K562 treated with DMSO at 1 percent for 4 hours (cell line): Measurements from ENCODE around the gene TRIM54. TPM values are rescaled to one million over a fixed set of nuclear protein-coding genes. Genes with fewer than 3 reads are reported as not detected.

Source experiments
- total RNA-seq: library from RNA; unstranded; fragments of 300-600 nt; gene quantifications from 2 replicates; pipeline ENCODE4 v1.2.3, GENCODE V29; 2022; ENCODE audit not compliant: insufficient read depth

The TRIM54 gene
- not detected in 2 replicates for total RNA-seq

GRCh38 chr2:27281855-27282559, at the start of gene TRIM54:
TRIM54 (plus strand) TSS chr2:27282429; CDS start chr2:27282732, 303 bp downstream.

GRCh38 chr2:27262379-27263286, 19.6 kb upstream of the TRIM54 start, which contains the start of gene SLC30A3:
SLC30A3 (minus strand) TSS chr2:27263047; CDS start chr2:27262906, 141 bp downstream.

GRCh38 chr2:27275211-27276150, 6.7 kb upstream of the TRIM54 start, which contains the start of gene DNAJC5G:
DNAJC5G (plus strand) TSS chr2:27275433; CDS start chr2:27276729, 1,296 bp downstream.

GRCh38 chr2:27308359-27308881, 26.2 kb downstream of the TRIM54 start, which contains the start of gene UCN:
UCN (minus strand) TSS chr2:27308445; CDS start chr2:27307895, 550 bp downstream.

GRCh38 chr2:27322766-27323595, 40.8 kb downstream of the TRIM54 start, which contains the start of gene MPV17:
MPV17 (minus strand) TSS chr2:27323097; CDS start chr2:27322517, 580 bp downstream.

GRCh38 chr2:27356382-27357181, 74.4 kb downstream of the TRIM54 start, which contains the start of gene GTF3C2:
GTF3C2 (minus strand) TSS chr2:27356764; CDS start chr2:27343554, 13,210 bp downstream.

Other genes starting within 250 kb of the TRIM54 start
- gene TMEM214, start 249.5 kb upstream of the TRIM54 start, total RNA-seq, result 99.6 and 101 TPM in 2 replicates
- 45.1 and 50.9 TPM in 2 replicates for gene AGBL5, start 230.8 kb upstream of the TRIM54 start, total RNA-seq
- 210 and 258 TPM in 2 replicates for gene OST4, start 210.8 kb upstream of the TRIM54 start, total RNA-seq
- 1.2 and 1.4 TPM in 2 replicates for gene EMILIN1, start 203.8 kb upstream of the TRIM54 start, total RNA-seq
- gene KHK, start 195.7 kb upstream of the TRIM54 start, total RNA-seq, result 17.1 and 19.4 TPM in 2 replicates
- gene CGREF1, start 163.3 kb upstream of the TRIM54 start, total RNA-seq, result 1.3 TPM in 1 of 2 replicates, not detected in the other
- not detected in 2 replicates for gene ABHD1, start 158.6 kb upstream of the TRIM54 start, total RNA-seq
- gene PREB, start 147.8 kb upstream of the TRIM54 start, total RNA-seq, result 71.3 and 72.7 TPM in 2 replicates
- not detected in 2 replicates for gene PRR30, start 143.0 kb upstream of the TRIM54 start, total RNA-seq
- not detected in 2 replicates for gene TCF23, start 133.4 kb upstream of the TRIM54 start, total RNA-seq
- gene ATRAID, start 70.4 kb upstream of the TRIM54 start, total RNA-seq, result 87.2 and 192 TPM in 2 replicates
- gene SLC5A6, start 70.2 kb upstream of the TRIM54 start, total RNA-seq, result 36.2 and 42.0 TPM in 2 replicates
- 56.2 and 60.6 TPM in 2 replicates for gene CAD, start 65.1 kb upstream of the TRIM54 start, total RNA-seq
- 0.60 and 1.5 TPM in 2 replicates for gene SLC30A3, start 19.4 kb upstream of the TRIM54 start, total RNA-seq
- gene DNAJC5G, start 7.0 kb upstream of the TRIM54 start, total RNA-seq, result not detected in 2 replicates
- 5.5 and 7.0 TPM in 2 replicates for gene UCN, start 26.0 kb downstream of the TRIM54 start, total RNA-seq
- 62.7 and 64.9 TPM in 2 replicates for gene MPV17, start 40.7 kb downstream of the TRIM54 start, total RNA-seq
- 36.2 and 43.2 TPM in 2 replicates for gene GTF3C2, start 74.3 kb downstream of the TRIM54 start, total RNA-seq
- 46.9 and 57.9 TPM in 2 replicates for gene EIF2B4, start 87.9 kb downstream of the TRIM54 start, total RNA-seq
- 72.9 and 81.1 TPM in 2 replicates for gene SNX17, start 88.2 kb downstream of the TRIM54 start, total RNA-seq
- gene ZNF513, start 98.3 kb downstream of the TRIM54 start, total RNA-seq, result 10.0 and 12.0 TPM in 2 replicates
- 126 and 139 TPM in 2 replicates for gene PPM1G, start 127.2 kb downstream of the TRIM54 start, total RNA-seq
- gene NRBP1, start 146.2 kb downstream of the TRIM54 start, total RNA-seq, result 56.6 and 73.3 TPM in 2 replicates
- gene KRTCAP3, start 160.0 kb downstream of the TRIM54 start, total RNA-seq, result 1.9 TPM in 2 replicates
- 7.5 and 11.8 TPM in 2 replicates for gene IFT172, start 207.3 kb downstream of the TRIM54 start, total RNA-seq
- 19.7 and 20.8 TPM in 2 replicates for gene FNDC4, start 212.8 kb downstream of the TRIM54 start, total RNA-seq
- gene GCKR, start 214.4 kb downstream of the TRIM54 start, total RNA-seq, result 0.75 TPM in 1 of 2 replicates, not detected in the other